T-helper 1 cell treated with Interleukin-12 subunit alpha and Interleukin-12 subunit beta and Interleukin-4 antibody, amounts not matched to agents 30 ng/mL and 1 ng/mL, for 36 hours (primary cell): ENCODE measurements around the gene CDHR3. TPM values are rescaled to one million over a fixed set of nuclear protein-coding genes. Genes with fewer than 3 reads are reported as not detected.
"Not testable (repeated sequence)": the region's sequence is repeated elsewhere in the genome, so short reads cannot be mapped to it uniquely, and the experiment has no call there.

Experiments used
- intact Hi-C: fragments of 100-400 bp; cut with micrococcal nuclease; formaldehyde crosslinking; loops from one replicate; pipeline ENCODE4 v1.15.1; 2024
- total RNA-seq: library from RNA; stranded (reverse); gene quantifications from 2 replicates; pipeline ENCODE4 v1.2.3, GENCODE V29; 2022

CDHR3 gene
- total RNA-seq, 1 donor from 2014 or later: 3.1 TPM

DNA sequence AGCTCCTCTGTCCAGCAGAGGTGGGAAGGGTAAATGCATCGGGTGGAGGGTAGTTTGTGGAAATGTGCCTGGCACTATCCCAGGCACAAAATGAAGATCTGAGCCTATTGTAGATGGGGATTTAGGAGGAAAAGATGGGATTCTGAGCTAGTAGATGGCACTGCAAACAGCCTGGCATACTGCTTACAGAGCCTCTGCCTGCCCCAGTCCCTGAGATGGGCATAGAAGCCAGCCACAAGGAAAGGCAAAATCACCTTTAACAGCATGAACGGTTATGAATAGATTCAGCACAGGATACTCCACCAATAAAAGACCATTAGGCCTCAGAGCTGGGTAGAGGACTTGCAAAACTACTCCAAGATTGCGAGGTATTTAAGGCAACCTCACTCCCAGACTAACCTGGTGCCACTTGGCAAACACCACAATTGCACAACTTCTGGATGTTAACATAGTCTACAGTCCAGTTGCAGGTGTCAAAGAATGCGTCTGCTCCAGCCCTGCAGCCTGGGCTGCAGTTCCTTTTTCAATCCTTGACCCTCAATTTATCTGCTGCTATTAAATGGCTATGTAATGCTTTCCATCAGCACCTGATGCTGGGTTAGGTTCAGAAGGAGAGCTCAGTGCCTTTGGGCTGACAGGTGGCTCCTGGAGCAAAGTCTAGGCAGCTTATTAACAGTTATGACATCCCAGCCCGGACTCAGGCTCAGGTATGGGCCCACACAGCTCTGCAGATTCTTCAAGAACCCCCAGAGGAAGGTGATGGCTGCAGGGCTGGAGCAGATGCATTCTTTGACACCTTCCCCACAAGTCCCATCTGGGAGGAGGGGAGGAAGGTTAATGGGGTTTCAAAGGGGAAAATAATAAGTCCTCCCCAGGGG lies 34.0 kb downstream of the CDHR3 start:
- intact Hi-C loops: no loop called here

DNA sequence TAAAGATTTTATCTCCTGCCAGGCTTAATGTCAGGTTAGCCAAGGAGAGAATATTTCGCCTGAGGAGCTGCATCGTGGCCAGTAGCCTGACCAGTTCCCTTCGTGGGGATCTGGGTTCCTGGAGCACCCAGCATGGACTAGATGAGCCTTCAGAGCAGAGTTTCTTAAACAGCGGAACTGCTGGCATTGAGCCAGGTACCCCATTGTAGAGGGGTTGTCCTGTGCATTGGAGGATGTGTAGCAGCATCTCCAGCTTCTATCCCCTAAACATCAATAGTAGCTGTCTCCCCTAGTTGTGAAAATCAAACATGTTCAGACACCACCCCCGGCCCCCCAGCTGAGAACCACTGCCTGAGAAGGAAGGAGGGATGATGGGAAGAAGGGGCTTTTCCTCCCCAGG lies 36.2 kb downstream of the CDHR3 start:
- intact Hi-C loops: no loop called here

DNA sequence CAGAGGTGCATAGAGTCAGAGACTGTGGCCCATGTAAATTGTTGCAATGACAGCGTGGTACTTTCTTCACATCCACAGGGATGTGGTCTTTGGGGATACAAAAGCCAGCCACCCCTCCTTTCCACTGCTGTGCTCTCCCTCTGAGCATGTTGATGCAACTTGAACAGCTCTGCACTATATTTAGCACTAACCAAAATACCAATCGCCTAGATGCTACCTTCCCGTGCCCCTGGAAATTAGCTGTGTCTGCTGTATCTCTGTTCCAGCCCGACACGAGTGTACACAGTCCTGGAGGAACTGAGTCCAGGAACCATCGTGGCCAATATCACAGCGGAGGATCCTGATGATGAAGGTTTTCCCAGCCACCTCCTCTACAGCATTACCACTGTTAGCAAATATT lies 38.1 kb downstream of the CDHR3 start:
- intact Hi-C loops: no loop called here

DNA sequence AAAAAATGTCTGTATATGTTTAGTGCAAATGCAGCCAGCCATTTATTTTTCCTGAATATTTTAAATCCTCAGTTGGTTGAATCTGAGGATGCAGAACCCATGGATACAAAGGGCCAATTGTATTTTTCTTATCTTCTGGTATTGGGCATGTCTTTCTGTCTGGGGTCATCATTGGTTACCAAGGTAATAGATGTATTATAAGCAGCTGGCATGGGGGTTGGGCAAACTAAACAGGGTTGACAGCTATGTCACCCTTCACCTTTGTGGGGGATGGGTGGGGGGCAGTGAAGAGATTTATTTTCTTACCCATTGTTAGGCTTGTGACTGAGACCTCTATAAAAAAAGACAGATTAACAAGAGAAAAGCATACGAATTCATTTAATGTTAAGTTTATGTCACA lies 38.8 kb downstream of the CDHR3 start:
- intact Hi-C loops: no loop called here

DNA sequence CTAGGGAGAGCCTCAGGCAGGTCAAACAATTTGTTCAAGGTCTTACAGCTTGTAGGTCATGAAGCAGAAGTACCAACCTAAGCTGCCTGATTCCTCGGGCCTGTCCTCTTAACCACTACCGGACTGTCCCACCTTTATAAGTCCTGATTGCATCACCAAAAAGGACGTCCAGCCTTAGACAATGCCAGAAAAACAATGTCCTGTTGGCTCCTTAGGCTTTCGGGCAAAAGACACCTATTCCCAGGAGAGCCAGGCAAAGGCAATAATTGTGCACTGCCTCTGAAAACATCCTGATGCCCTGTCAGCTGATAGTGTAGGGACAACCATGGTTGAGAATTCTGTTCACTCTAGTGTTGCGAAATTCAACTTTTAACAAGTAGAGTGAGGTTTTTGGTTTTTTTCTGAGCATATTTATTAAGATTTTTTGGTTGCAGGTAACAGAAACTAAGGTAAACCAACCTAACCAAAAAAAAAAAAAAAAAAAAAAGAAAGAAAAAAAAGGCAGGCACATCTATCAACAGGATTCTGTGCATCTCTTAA lies 40.5 kb downstream of the CDHR3 start:
- intact Hi-C loops: no loop called here

DNA sequence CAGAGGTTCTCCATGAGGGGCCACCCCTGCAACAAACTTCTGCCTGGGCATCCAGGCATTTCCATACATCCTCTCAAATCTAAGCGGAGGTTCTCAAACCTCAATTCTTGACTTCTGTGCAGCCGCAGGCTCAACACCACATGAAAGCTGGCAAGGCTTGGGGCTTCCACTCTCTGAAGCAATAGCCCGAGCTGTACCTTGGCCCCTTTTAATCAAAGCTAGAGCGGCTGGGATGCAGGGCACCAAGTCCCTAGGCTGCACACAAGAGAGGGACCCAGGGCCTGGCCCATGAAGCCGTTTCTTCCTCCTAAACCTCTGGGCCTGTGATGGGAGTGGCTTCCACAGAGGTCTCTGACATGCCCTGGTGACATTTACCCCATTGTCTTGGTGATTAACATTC lies 43.8 kb downstream of the CDHR3 start:
- intact Hi-C loops: no loop called here

DNA sequence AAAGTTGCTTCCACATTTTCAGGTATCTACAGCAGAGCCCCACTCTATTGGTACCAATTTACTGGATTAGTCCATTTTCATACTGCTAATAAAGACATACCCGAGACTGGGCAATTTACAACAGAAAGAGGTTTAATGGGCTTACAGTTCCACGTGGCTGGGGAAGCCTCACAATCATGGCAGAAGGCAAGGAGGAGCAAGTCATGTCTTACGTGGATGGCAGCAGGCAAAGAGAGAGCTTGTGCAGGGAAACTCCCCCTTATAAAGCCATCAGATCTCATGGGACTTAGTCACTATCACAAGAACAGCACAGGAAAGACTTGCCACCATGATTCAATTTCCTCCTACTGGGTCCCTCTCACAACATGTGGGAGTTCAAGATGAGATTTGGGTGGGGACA lies 44.7 kb downstream of the CDHR3 start:
- intact Hi-C loops: not testable (repeated sequence)

DNA sequence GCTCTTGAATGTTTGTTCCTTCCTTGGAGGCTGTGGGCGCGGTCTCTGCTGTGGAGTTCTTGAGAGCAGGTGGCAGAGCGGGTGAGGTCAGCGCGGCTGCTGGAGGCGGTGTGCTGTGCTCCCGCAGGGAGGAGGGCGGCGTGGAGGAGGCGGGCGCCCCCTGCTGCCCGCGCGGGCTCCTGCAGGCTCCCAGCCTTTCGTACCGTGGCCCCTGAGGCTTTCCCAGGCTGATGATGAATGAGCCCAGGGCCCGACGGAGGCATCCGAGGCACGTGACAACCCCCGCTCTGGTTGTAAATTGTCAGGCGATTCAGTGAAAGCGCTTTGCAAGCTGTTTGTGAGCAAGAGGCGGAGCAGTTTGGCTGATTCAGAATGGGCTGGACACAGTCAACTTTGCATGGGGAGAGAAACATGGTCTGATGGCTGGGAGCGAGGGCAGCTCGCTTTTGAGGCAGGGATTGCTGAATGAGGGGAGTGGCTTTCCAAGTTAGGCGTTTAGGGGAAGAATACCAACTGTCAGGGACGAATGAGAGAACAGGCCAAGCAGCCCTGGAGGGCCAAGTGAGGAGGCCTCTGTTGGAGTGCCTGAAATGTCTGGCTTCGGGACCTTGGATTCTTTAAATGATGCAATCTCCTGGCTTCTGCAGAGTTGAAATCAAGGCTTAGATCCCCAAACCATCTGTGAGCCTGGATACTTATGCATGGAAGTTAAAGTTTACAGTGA lies 46.6 kb downstream of the CDHR3 start:
- intact Hi-C loops: loop anchor here (1.0 kb wide), 10 partner anchors 13 to 357 kb away; partner anchors contain the start of gene ATXN7L1

DNA sequence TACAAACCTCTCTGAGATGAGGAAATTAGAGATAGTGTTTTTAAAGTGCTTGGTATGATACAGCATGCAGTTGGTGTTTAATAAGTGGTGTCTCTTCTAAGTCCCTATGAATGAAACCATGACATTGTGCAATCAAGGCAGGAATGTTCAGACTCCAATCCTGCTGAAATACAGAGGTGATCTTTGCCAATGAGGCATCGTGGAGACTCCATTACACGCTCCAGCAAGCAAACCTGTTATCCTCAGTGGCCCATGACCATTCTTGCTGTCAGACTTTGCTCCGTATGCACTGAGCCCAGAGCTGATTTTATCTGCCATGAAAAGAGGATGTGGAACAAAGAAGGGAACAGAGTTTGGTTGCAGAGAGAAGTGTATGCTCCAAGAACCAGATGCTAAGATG lies 47.3 kb downstream of the CDHR3 start:
- intact Hi-C loops: no loop called here

DNA sequence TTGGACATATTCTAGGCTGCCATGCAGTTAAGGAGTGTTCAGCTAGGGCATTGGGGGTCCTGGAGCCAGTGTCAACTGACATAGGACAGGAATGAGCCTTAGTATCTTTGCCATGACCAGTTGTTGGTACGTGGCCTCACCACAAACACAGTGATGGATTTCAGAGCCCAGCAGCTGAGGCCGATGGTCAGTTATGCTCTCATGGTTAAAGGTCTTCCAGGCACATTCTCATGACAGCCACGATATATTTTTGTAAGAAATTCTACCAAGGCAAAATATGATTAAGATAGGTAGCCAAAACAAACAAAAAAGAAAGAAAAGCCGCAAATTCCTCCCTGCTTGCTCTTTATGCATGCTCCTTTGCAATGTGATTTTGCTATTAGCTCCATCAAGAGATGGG lies 47.8 kb downstream of the CDHR3 start:
- intact Hi-C loops: no loop called here

DNA sequence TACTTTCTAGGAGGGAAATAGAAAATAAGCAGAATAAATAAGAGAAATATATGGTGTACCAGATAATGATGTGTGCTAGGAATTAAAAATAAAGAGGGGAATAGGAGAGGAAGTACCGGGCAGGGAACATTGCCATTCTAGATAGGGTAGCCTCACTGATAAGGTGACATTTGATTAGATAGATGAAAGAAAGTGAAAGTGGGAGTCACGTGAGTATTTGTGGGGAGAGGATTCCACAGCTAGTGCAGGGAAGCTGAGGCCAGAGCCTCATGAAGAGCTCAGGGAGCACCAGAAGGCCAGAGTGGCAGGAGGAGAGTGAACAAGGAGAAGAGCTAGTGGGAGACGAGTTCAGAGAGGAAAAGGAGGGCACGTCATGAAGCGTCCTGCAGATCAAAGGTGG lies 49.1 kb downstream of the CDHR3 start:
- intact Hi-C loops: no loop called here

DNA sequence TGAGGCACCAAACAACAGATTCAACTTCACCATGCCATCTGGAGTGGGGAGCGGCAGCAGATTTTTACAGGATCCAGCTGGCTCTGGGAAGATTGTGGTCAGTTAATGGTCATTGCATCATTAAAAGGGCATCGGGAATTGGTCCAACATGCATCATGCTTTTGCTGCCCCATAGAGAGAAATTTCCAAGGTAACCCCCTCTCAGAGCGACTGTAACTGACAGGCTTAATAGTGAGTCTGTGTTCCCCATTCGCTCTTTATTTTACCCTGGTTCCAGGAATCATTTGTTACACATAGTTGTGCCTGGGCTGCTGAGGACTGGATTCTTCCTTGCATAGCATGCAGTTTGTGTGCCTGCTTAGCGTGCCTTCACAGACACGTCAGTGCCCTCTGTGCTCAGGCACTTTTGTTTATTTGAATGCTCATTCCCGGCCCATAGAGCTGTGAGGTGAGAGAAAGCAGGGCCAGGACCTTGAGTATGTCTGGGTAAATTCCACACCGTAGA lies 49.9 kb downstream of the CDHR3 start:
- intact Hi-C loops: no loop called here

DNA sequence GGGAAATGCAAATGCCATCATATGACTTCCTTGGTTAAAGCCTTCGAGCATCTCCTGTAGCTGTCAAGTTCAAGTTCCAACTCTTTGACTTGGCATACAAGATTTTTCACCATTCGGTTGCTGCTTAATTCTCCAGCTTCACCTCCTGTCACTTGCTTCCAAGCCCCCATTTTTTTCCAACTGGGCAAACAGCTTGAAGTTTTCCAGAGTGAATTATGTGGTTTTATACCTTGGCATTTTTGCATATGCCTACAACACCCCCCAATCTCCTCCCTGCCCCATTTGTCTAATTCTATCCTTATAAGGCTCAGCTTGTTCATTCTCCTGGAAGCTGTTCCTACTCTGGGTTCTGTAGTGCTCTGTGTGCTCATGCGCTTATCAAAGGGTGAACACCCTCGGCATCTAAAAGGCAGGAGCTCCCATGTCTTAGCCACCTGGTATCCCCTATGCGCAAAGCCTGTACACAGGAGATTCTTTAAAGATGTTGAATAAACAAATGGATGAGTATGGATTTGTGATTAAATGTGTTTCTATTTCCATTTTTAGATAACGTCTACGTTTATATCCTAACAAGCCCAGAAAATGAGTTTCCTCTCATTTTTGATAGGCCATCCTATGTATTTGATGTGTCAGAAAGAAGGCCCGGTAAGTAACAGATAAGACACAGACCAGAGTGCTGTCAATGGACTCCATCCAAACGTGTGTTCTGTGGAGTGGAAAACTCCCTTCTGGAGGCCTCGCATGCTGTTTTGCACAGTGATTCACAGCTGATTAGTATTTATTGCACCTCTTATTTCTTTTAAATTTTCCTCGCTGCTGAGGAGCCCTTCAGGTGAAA lies 52.5 kb downstream of the CDHR3 start:
- intact Hi-C loops: no loop called here

DNA sequence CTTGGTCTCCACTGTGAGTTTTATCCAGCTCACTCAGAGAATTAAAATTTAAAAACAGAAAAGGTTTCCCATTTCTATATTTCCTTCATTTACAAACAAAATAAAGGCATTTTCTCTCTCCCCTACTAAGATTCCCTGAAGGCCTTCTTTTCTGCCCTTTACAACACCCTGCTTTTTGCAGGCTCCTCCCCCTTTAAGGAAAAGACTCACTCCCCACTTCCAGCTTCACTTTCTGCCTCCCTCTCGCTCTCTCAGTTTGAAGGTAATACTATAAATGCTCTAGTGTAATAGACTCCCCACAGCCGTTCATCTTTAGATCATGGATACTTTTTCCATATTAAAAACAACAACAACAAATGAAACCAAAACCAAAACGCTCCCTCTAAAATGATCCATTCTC lies 53.3 kb downstream of the CDHR3 start:
- intact Hi-C loops: no loop called here

DNA sequence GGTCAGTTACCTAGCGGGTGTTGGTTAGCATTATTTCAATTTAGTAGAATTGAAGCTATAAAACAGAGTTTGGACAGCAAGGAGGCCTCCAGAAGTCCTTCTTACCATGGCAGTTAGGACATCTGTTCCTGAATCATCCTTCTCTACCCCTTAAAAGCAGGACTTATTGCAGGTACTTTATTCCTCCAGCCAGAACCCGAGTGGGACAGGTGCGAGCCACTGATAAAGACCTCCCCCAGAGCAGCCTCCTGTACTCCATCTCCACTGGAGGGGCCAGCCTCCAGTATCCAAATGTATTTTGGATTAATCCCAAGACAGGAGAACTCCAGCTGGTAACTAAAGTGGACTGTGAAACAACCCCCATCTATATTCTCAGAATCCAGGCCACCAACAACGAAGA lies 54.6 kb downstream of the CDHR3 start:
- intact Hi-C loops: no loop called here

DNA sequence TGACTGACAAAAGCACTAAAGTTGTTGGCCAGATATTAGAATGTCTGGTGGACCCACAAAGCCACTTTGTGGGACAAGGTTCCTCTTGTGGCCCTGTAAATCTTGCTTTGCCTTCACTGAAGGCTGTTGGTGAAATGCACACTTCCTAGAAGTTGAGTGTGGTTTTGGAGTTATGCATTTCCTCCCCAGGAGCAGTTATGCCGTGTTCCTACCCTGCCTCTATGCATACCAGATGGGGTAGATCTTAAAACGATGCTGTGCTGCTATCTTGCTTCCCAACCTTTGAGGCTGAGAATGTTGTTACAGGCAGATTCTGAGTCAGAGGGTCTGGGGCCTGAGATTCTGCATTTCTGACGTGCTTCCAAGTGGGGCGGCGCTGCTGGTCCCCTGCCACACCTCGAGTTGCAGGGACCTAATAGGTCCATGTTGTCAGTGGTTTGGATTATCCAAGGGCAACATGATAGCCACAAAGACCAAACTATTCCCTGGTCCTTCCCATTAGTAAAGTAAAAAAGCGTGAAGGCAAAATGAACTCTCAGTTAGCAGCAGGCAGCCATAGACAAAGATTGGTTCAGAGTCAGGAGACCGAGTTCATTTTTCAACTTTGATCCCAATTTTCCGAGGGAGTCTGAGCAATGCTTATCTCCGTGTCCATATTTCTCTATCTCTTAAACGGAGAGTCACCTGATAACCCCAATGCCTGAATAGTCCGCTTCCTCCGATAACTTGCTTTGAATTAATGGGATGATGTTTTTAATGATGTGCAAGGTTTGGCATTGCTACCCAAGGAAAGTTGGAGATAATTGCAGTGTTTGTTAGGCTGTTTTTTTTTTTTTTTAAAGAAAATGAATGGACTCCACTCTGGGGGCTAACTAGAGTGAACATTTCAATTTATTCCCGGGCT lies 55.8 kb downstream of the CDHR3 start:
- intact Hi-C loops: no loop called here

DNA sequence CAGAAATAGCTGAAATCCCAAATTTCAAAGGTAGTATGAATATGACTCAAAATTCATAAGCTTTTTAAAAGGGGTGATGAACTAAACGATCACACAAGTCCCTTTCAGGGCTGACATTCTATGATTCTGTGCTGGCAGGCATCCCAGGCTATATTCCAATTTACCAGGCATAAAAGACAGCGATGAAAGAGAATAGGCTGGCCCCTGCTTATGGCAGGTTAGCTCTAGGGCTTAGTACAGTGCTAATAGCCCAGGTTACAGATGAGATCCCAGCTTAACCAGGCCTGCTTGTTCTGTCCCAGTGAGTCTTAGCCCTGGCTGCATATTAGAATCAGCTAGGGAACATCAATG lies 56.4 kb downstream of the CDHR3 start:
- intact Hi-C loops: no loop called here

DNA sequence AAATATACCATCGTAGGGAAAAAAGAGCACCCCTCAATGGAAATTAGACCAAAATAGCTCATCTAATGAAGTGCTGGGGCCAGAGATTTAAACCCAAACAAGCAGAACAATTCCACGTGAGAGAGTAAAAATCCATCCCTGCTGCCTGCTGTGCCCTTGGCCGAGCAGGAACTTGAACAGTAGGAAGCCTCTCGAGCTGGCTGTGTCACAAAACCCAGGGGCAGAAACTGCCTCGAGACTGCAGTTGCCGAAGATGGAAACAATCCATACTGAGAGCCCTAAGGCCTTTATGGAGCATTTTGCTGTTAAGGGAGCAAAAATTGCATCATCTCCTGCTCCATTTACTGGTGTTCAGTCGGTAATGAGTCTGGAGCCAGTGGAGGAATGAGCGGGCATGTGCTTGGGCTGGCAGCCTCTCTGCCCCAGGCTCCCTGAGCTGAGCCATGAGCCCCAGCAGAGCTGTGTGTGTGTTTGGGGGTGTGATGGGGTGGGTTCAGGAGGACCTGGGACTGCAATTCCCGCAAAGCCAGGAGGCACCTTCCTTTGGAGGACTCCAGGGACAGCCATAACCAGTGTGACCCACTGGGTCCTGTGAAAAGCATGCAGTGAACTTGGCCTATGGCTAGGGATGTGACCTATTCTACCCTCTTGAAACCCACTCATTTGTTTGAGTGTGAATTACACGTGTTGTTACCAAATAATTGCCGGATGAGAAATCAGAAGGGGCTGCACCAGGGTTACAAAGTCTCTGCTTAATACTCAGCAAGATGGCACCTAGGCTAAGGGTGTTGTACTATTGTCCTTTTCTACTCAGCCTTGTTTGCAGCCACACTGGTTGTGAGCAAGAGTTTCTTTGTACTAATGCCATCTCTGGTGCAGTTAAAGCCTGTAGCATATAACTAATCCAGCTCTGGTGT lies 58.3 kb downstream of the CDHR3 start:
- intact Hi-C loops: loop anchor here (1.0 to 5.0 kb wide), 14 partner anchors 12 to 1146 kb away; partner anchors contain the start of genes ATXN7L1, HBP1 and RINT1

DNA sequence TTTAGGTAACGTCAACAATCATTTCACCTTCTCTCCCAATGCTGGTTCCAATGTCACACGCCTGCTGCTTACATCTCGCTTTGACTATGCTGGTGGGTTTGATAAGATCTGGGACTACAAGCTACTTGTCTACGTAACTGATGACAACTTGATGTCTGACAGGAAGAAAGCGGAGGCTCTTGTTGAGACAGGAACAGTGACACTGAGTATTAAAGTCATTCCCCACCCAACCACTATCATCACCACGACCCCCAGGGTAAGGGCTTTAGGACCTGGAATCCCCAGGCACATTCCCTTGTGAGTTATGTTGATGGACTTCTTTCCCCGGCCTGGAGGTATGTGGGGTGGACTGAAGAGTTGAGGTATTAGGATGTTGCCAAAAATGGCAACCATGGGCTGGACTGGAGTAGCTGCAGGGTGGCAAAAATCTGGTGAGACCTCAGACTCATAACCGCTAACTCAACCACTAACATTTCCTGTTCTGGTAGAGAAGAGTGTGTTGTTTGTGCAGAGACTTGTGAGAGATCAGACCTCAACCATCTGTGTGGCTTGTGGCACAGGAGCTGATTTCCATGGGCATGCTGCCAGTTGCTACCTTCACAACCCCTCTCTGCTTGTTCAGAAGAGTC lies 59.2 kb downstream of the CDHR3 start:
- intact Hi-C loops: loop anchor here (1.0 to 5.0 kb wide), 14 partner anchors 13 to 1145 kb away; partner anchors contain the start of genes ATXN7L1, HBP1 and RINT1
